Measurements from ENCODE around the gene DBI.

DBI gene

DNA sequence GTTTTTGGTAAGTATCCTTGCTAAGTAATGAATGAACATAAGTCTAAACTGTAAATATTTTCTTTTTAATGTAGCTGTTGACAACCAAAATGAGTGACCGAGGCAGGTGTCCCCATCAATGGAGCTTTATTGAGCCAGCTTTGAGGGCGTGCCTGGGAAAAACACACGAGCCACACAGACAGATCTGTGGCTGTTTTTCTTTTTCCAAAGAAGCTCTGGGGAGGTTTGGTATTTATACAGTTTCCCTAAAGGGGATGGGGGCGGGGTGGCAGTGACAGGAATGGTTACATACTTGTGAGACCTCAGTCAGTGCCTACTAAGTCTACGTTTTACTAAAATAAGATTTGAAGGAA lies 11.2 kb downstream of the DBI start:
- DNase-seq: no peak
- H3K4ac ChIP-seq (ENCODE audit: low read depth in 1 of 2, low read length in 2 of 2): no peak overlapping the region
- no peaks in the 10 kb centered on the region for H3K79me1 ChIP-seq (replicated peaks; ENCODE audit: low read length, poor library complexity, severe bottlenecking)
- peaks cover 7 to 17% of the 10 kb centered on the region in 2 experiments for H3K36me3 ChIP-seq (ENCODE audit: control insufficient read depth in 1 of 2, insufficient read depth in 2 of 2, low read depth in 1 of 2, low read length in 2 of 2)
- no peak overlapping the region for H2BK15ac ChIP-seq (ENCODE audit: low read depth, poor library complexity, severe bottlenecking)
- no peak overlapping the region for H3K4me2 ChIP-seq (ENCODE audit: low read length, poor library complexity, severe bottlenecking)
- no peak overlapping the region for H3K14ac ChIP-seq (ENCODE audit: low read length in 2 of 2)
- H2BK120ac ChIP-seq (ENCODE audit: low read depth, low read length): no peak overlapping the region
- H3K9ac ChIP-seq (ENCODE audit: low read length): no peak overlapping the region
- H4K8ac ChIP-seq (ENCODE audit: low read length): no peak overlapping the region
- no peak overlapping the region for H3K23ac ChIP-seq (ENCODE audit: low read length in 2 of 2)
- 72% methylated on average over 5 of the region's 5 CpGs for WGBS
- H3K18ac ChIP-seq (ENCODE audit: low read depth in 1 of 2, low read length in 2 of 2): no peak overlapping the region
- H3K27me3 ChIP-seq (ENCODE audit: control insufficient read depth in 1 of 2, insufficient read depth in 1 of 2, low read length in 2 of 2): peaks cover 0 to under 1% of the 10 kb centered on the region in 2 experiments
- no peak overlapping the region for H4K91ac ChIP-seq (ENCODE audit: low read length)
- H3K9me3 ChIP-seq (ENCODE audit: control insufficient read depth, low read length): no peaks in the 10 kb centered on the region
- H3K4me1 ChIP-seq (ENCODE audit: control insufficient read depth, insufficient read depth, low read depth, low read length): no peaks in the 10 kb centered on the region
- no peak overlapping the region for H2BK5ac ChIP-seq (ENCODE audit: low read depth, low read length, poor library complexity, severe bottlenecking)
- H3K4me3 ChIP-seq (ENCODE audit: insufficient read depth in 1 of 2, low read depth in 1 of 2, low read length in 2 of 2): no peak overlapping the region
- no peak overlapping the region for H2BK12ac ChIP-seq (ENCODE audit: low read length in 2 of 2)
- H3K27ac ChIP-seq (ENCODE audit: low read length, poor library complexity, severe bottlenecking): no peak overlapping the region
- H2AFZ ChIP-seq (ENCODE audit: low read depth, low read length): no peak overlapping the region
- H2AK5ac ChIP-seq (ENCODE audit: low read length, severe bottlenecking): no peak overlapping the region

DNA sequence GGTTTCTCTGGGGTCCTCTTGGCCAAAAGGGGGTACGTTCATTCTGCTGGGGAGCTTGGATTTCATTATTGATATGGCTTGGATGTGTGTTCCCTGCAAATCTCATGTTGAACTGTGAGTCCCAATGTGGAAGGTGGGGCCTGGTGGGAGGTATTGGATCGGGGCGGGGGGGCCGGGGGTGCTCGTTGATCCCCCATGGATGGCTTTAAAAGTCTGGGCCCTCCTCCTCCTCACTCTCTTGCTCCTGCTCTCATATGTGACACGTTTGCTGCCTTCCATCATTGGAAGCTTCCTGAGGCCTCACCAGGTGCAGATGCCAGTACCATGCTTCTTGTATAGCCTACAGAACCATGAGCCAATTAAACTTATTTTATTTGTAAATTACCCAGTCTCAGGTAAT lies 11.8 kb downstream of the DBI start:
- H3K23ac ChIP-seq (ENCODE audit: low read length in 2 of 2): no peak overlapping the region
- no peaks in the 10 kb centered on the region for H3K79me1 ChIP-seq (replicated peaks; ENCODE audit: low read length, poor library complexity, severe bottlenecking)
- H2AK5ac ChIP-seq (ENCODE audit: low read length, severe bottlenecking): no peak overlapping the region
- H2BK120ac ChIP-seq (ENCODE audit: low read depth, low read length): no peak overlapping the region
- no peaks in the 10 kb centered on the region for H3K4me1 ChIP-seq (ENCODE audit: control insufficient read depth, insufficient read depth, low read depth, low read length)
- no peak overlapping the region for H2BK12ac ChIP-seq (ENCODE audit: low read length in 2 of 2)
- no peak overlapping the region for H3K4me2 ChIP-seq (ENCODE audit: low read length, poor library complexity, severe bottlenecking)
- no peak overlapping the region for H4K8ac ChIP-seq (ENCODE audit: low read length)
- no peak overlapping the region for H3K4me3 ChIP-seq (ENCODE audit: insufficient read depth in 1 of 2, low read depth in 1 of 2, low read length in 2 of 2)
- 88% methylated on average over 6 of the region's 6 CpGs for WGBS
- no peaks in the 10 kb centered on the region for H3K9me3 ChIP-seq (ENCODE audit: control insufficient read depth, low read length)
- peaks cover 0 to 4% of the 10 kb centered on the region in 2 experiments for H3K27me3 ChIP-seq (ENCODE audit: control insufficient read depth in 1 of 2, insufficient read depth in 1 of 2, low read length in 2 of 2)
- no peak overlapping the region for H3K27ac ChIP-seq (ENCODE audit: low read length, poor library complexity, severe bottlenecking)
- H3K4ac ChIP-seq (ENCODE audit: low read depth in 1 of 2, low read length in 2 of 2): no peak overlapping the region
- no peak overlapping the region for H3K14ac ChIP-seq (ENCODE audit: low read length in 2 of 2)
- no peak overlapping the region for H3K18ac ChIP-seq (ENCODE audit: low read depth in 1 of 2, low read length in 2 of 2)
- H3K36me3 ChIP-seq (ENCODE audit: control insufficient read depth in 1 of 2, insufficient read depth in 2 of 2, low read depth in 1 of 2, low read length in 2 of 2): peaks cover 1 to 11% of the 10 kb centered on the region in 2 experiments
- H2BK15ac ChIP-seq (ENCODE audit: low read depth, poor library complexity, severe bottlenecking): no peak overlapping the region
- H3K9ac ChIP-seq (ENCODE audit: low read length): no peak overlapping the region
- H2AFZ ChIP-seq (ENCODE audit: low read depth, low read length): no peak overlapping the region
- no peak overlapping the region for H2BK5ac ChIP-seq (ENCODE audit: low read depth, low read length, poor library complexity, severe bottlenecking)
- DNase-seq: no peak
- no peak overlapping the region for H4K91ac ChIP-seq (ENCODE audit: low read length)

DNA sequence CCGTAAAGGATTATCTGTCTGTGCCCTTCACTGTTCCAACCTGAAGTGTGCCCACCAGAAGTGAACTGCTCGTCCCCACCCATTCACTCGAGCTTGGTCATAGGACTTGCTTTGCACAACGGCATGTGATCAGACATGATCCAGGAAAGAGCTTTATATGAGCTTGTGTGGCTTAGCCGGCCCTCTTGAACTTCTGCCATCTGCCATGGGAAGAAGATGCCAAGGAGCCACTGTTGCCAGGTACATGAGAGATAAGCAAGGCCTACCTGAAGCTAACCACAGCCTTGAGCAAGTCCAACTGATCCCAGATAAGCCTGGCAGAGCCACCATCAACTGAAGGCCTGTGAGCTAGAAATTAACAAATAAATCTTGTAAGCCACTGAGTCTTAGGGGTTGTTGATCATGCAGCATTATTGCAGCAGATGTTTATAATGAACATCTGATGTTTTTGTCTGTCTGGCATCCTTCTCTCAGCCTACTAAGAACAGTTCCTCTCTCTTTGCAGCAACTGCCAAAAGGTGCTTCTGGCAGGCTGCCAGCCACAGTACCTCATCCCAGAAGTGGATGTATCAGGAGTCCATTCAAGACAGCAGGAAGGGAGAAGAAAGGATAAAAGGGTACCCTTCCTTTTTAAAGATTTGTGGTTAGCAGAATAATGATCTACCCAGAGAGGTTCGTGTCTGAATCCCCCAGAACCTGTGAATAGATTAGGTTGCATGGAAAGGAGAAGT lies 16.8 kb downstream of the DBI start:
- no peak overlapping the region for H3K14ac ChIP-seq (ENCODE audit: low read length in 2 of 2)
- no peak overlapping the region for H2BK12ac ChIP-seq (ENCODE audit: low read length in 2 of 2)
- no peak overlapping the region for H3K23ac ChIP-seq (ENCODE audit: low read length in 2 of 2)
- no peak overlapping the region for H3K27ac ChIP-seq (ENCODE audit: low read length, poor library complexity, severe bottlenecking)
- 91% methylated on average over 6 of the region's 6 CpGs for whole genome bisulfite sequencing
- H4K8ac ChIP-seq (ENCODE audit: low read length): no peak overlapping the region
- no peak overlapping the region for H3K9ac ChIP-seq (ENCODE audit: low read length)
- peaks cover 0 to 4% of the 10 kb centered on the region in 2 experiments for H3K27me3 ChIP-seq (ENCODE audit: control insufficient read depth in 1 of 2, insufficient read depth in 1 of 2, low read length in 2 of 2)
- H4K91ac ChIP-seq (ENCODE audit: low read length): no peak overlapping the region
- H3K4me2 ChIP-seq (ENCODE audit: low read length, poor library complexity, severe bottlenecking): no peak overlapping the region
- H3K4me3 ChIP-seq (ENCODE audit: insufficient read depth in 1 of 2, low read depth in 1 of 2, low read length in 2 of 2): no peak overlapping the region
- H3K79me1 ChIP-seq (replicated peaks; ENCODE audit: low read length, poor library complexity, severe bottlenecking): no peaks in the 10 kb centered on the region
- no peak for DNase-seq
- H3K36me3 ChIP-seq (ENCODE audit: control insufficient read depth in 1 of 2, insufficient read depth in 2 of 2, low read depth in 1 of 2, low read length in 2 of 2): no peaks in the 10 kb centered on the region
- peak overlapping the region in 1 of 2 experiments; percentile 26 for H3K18ac ChIP-seq (ENCODE audit: low read depth in 1 of 2, low read length in 2 of 2)
- no peak overlapping the region for H2BK120ac ChIP-seq (ENCODE audit: low read depth, low read length)
- H2AK5ac ChIP-seq (ENCODE audit: low read length, severe bottlenecking): no peak overlapping the region
- H2AFZ ChIP-seq (ENCODE audit: low read depth, low read length): no peak overlapping the region
- no peaks in the 10 kb centered on the region for H3K9me3 ChIP-seq (ENCODE audit: control insufficient read depth, low read length)
- H3K4ac ChIP-seq (ENCODE audit: low read depth in 1 of 2, low read length in 2 of 2): no peak overlapping the region
- peaks cover 4% of the 10 kb centered on the region for H3K4me1 ChIP-seq (ENCODE audit: control insufficient read depth, insufficient read depth, low read depth, low read length)
- H2BK5ac ChIP-seq (ENCODE audit: low read depth, low read length, poor library complexity, severe bottlenecking): no peak overlapping the region
- H2BK15ac ChIP-seq (ENCODE audit: low read depth, poor library complexity, severe bottlenecking): no peak overlapping the region

DNA sequence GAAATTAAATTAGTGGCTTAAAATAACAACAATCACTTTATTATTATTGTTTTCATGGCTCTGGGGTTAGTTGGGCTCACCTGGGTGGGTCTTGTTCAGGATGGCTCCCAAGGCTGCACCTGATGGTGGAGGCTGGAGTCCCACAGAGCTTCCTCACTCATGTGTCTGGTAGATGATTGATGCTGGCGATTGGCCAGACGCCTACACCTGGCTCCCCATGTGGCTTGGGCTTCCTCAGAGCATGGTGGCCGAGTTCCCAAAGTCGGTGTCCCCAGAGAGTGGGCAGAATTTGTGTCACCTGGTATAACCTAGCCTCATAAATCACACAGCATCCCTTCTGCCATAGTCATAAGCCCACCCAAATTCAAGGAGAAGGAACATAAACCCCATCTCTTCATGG lies 18.2 kb downstream of the DBI start:
- peaks cover 0 to 4% of the 10 kb centered on the region in 2 experiments for H3K27me3 ChIP-seq (ENCODE audit: control insufficient read depth in 1 of 2, insufficient read depth in 1 of 2, low read length in 2 of 2)
- no peak overlapping the region for H4K8ac ChIP-seq (ENCODE audit: low read length)
- no peak overlapping the region for H3K4ac ChIP-seq (ENCODE audit: low read depth in 1 of 2, low read length in 2 of 2)
- H3K27ac ChIP-seq (ENCODE audit: low read length, poor library complexity, severe bottlenecking): no peak overlapping the region
- H4K91ac ChIP-seq (ENCODE audit: low read length): no peak overlapping the region
- no peak overlapping the region for H3K9ac ChIP-seq (ENCODE audit: low read length)
- 78% methylated on average over 4 of the region's 4 CpGs for WGBS
- no peak overlapping the region for H3K4me2 ChIP-seq (ENCODE audit: low read length, poor library complexity, severe bottlenecking)
- no peak overlapping the region for H3K23ac ChIP-seq (ENCODE audit: low read length in 2 of 2)
- H2BK12ac ChIP-seq (ENCODE audit: low read length in 2 of 2): no peak overlapping the region
- no peak overlapping the region for H3K18ac ChIP-seq (ENCODE audit: low read depth in 1 of 2, low read length in 2 of 2)
- no peak overlapping the region for H2BK120ac ChIP-seq (ENCODE audit: low read depth, low read length)
- no peak overlapping the region for H3K14ac ChIP-seq (ENCODE audit: low read length in 2 of 2)
- H3K36me3 ChIP-seq (ENCODE audit: control insufficient read depth in 1 of 2, insufficient read depth in 2 of 2, low read depth in 1 of 2, low read length in 2 of 2): no peaks in the 10 kb centered on the region
- H2BK5ac ChIP-seq (ENCODE audit: low read depth, low read length, poor library complexity, severe bottlenecking): no peak overlapping the region
- DNase-seq: no peak
- H3K4me1 ChIP-seq (ENCODE audit: control insufficient read depth, insufficient read depth, low read depth, low read length): peaks cover 7% of the 10 kb centered on the region
- no peak overlapping the region for H2BK15ac ChIP-seq (ENCODE audit: low read depth, poor library complexity, severe bottlenecking)
- H3K9me3 ChIP-seq (ENCODE audit: control insufficient read depth, low read length): no peaks in the 10 kb centered on the region
- no peak overlapping the region for H2AFZ ChIP-seq (ENCODE audit: low read depth, low read length)
- no peak overlapping the region for H2AK5ac ChIP-seq (ENCODE audit: low read length, severe bottlenecking)
- H3K79me1 ChIP-seq (replicated peaks; ENCODE audit: low read length, poor library complexity, severe bottlenecking): no peaks in the 10 kb centered on the region
- H3K4me3 ChIP-seq (ENCODE audit: insufficient read depth in 1 of 2, low read depth in 1 of 2, low read length in 2 of 2): no peak overlapping the region
